Thyroid gland (tissue), 4 donors: Measurements from ENCODE around the gene PLS3.

Experiments
- CTCF ChIP-seq, 6 experiments: fragments of 200-600 bp in 3 of 6; fragments of 450-650 bp in 3 of 6; sonication (generic) in 3 of 6; IDR thresholded peaks; one replicate each; pipeline ENCODE4 v1.5.1; 2016 to 2019; ENCODE audit warnings: antibody characterized with exemption in 6 of 6, mild to moderate bottlenecking in 2 of 6, inconsistent platforms in 1 of 6, moderate library complexity in 1 of 6
- POLR2A ChIP-seq, 2 donors: fragments of 450-650 bp; IDR thresholded peaks; one replicate each; pipeline ENCODE4 v1.6.1; 2017; ENCODE audit warnings: antibody characterized with exemption in 2 of 2, mild to moderate bottlenecking in 2 of 2, moderate library complexity in 1 of 2

DNA sequence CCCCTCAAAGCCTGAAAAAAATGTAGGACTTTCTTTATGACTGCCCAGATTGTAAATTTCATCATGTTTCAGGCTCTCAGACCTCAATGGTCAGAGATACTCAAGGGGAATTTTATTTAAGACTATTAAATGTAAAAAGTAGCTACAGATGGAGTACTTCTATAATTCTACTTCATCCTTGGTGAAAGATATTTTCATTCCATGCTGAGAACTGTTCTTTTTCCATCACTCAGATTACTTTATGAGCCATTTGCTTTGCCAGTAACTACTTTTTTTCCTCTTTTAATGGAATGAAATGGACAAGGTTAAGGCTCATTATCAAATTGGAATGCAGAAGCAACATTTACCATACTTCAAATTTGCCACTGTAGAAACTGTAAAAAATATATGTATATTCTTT is 38.0 kb upstream of the PLS3 start:
- TF ChIP-seq POLR2A (IDR thresholded peaks at IDR 0.05) (no peak), CTCF (IDR thresholded peaks at IDR 0.05) (no peak)
